ENCODE results near the gene SQSTM1.

SQSTM1 gene

GRCh38 chr5:179791881-179792611 is 28.7 kb upstream of the SQSTM1 start:
- H3K4me3 ChIP-seq (ENCODE audit: low read depth, low read length), result no peak overlapping the region
- DNase-seq (ENCODE audit: low read depth), result peak; percentile 61
- TF ChIP-seq MYC (IDR thresholded peaks at IDR 0.05; ENCODE audit: low read depth, low read length), result no peak
- no peak for TF ChIP-seq POLR2A (IDR thresholded peaks at IDR 0.05; ENCODE audit: extremely low read depth, insufficient read length)
- TF ChIP-seq MAX (IDR thresholded peaks at IDR 0.05; ENCODE audit: low read depth, low read length), result no peak
- TF ChIP-seq CTCF (IDR thresholded peaks at IDR 0.05; ENCODE audit: low read depth, low read length), result no peak

- H3K4me3 ChIP-seq (ENCODE audit: low read depth, low read length), result no peak overlapping the region
- peak; percentile 74 for DNase-seq (ENCODE audit: low read depth)
- TF ChIP-seq POLR2A (IDR thresholded peaks at IDR 0.05; ENCODE audit: extremely low read depth, insufficient read length) (no peak), MAX (IDR thresholded peaks at IDR 0.05; ENCODE audit: low read depth, low read length) (peak; percentile 77), MYC (IDR thresholded peaks at IDR 0.05; ENCODE audit: low read depth, low read length) (peak; percentile 34), CTCF (IDR thresholded peaks at IDR 0.05; ENCODE audit: low read depth, low read length) (no peak)
These were observed 27.9 kb upstream of the SQSTM1 start for GRCh38 chr5:179792612-179793467.

GRCh38 chr5:179793468-179794139 is 27.1 kb upstream of the SQSTM1 start, which contains the start of gene LTC4S:
Gene LTC4S, plus strand, starts transcription at chr5:179793986. Its CDS starts 95 bp downstream, at chr5:179794081.
- TF ChIP-seq MYC (IDR thresholded peaks at IDR 0.05; ENCODE audit: low read depth, low read length) (peak; percentile 76), MAX (IDR thresholded peaks at IDR 0.05; ENCODE audit: low read depth, low read length) (peak; percentile 69; the same call in 1 of the 2 replicates), POLR2A (IDR thresholded peaks at IDR 0.05; ENCODE audit: extremely low read depth, insufficient read length) (peak; percentile 70), CTCF (IDR thresholded peaks at IDR 0.05; ENCODE audit: low read depth, low read length) (no peak)
- peak; percentile 97 for DNase-seq (ENCODE audit: low read depth)

GRCh38 chr5:179794171-179794570 is 26.5 kb upstream of the SQSTM1 start:
- TF ChIP-seq POLR2A (IDR thresholded peaks at IDR 0.05; ENCODE audit: extremely low read depth, insufficient read length) (no peak), CTCF (IDR thresholded peaks at IDR 0.05; ENCODE audit: low read depth, low read length) (no peak), MYC (IDR thresholded peaks at IDR 0.05; ENCODE audit: low read depth, low read length) (no peak), MAX (IDR thresholded peaks at IDR 0.05; ENCODE audit: low read depth, low read length) (no peak)
- H3K4me3 ChIP-seq (ENCODE audit: low read depth, low read length), result peak overlapping the region; percentile 66
- no peak for DNase-seq (ENCODE audit: low read depth)

More at GRCh38 chr5:179793468-179794139, 27.1 kb upstream of the SQSTM1 start, which contains the start of gene LTC4S:
- peak within 1 kb of the TSS; percentile 66 for H3K4me3 ChIP-seq (ENCODE audit: low read depth, low read length)

GRCh38 chr5:179794575-179794974 is 26.1 kb upstream of the SQSTM1 start:
- peak overlapping the region; percentile 66 for H3K4me3 ChIP-seq (ENCODE audit: low read depth, low read length)
- TF ChIP-seq CTCF (IDR thresholded peaks at IDR 0.05; ENCODE audit: low read depth, low read length) (no peak), POLR2A (IDR thresholded peaks at IDR 0.05; ENCODE audit: extremely low read depth, insufficient read length) (no peak), MAX (IDR thresholded peaks at IDR 0.05; ENCODE audit: low read depth, low read length) (no peak), MYC (IDR thresholded peaks at IDR 0.05; ENCODE audit: low read depth, low read length) (no peak)

More at GRCh38 chr5:179794575-179794974, 26.1 kb upstream of the SQSTM1 start:
- no peak for DNase-seq (ENCODE audit: low read depth)
